HEK293T (cell line): Measurements from ENCODE around the gene GNA15.

Experiments
- CTCF ChIA-PET: fragments of 350-600 bp; formaldehyde crosslinking; extraction: SDS; loops from one replicate; lab custom pipeline; 2021; ENCODE audit warnings: antibody characterized with exemption, inconsistent platforms; lab: Yijun Ruan, JAX
- POLR2A ChIA-PET: fragments of 350-600 bp; formaldehyde crosslinking; extraction: SDS; loops from one replicate; lab custom pipeline; 2020; ENCODE audit warnings: antibody characterized with exemption, inconsistent platforms; lab: Yijun Ruan, JAX
- DNase-seq: peaks from one replicate; pipeline ENCODE4 v3.0.0; 2012; ENCODE audit warnings: mixed read lengths; ENCODE audit errors: extremely low spot score
- ARNT ChIP-seq: fragments of 450-650 bp; IDR thresholded peaks from 2 replicates; pipeline ENCODE4 v1.6.1; 2017; ENCODE audit warnings: mild to moderate bottlenecking
- BHLHE40 ChIP-seq: fragments of 450-650 bp; IDR thresholded peaks from 2 replicates; pipeline ENCODE4 v1.6.1; 2016; ENCODE audit warnings: mild to moderate bottlenecking, moderate library complexity, borderline replicate concordance
- CTBP1 ChIP-seq: fragments of 450-650 bp; IDR thresholded peaks from 2 replicates; pipeline ENCODE4 v1.6.1; 2016; ENCODE audit warnings: borderline replicate concordance
- ELF4 ChIP-seq: fragments of 450-650 bp; IDR thresholded peaks from 2 replicates; pipeline ENCODE4 v1.6.1; 2017; ENCODE audit warnings: antibody characterized with exemption
- FOXA1 ChIP-seq: fragments of 450-650 bp; IDR thresholded peaks from 2 replicates; pipeline ENCODE4 v1.6.1; 2016; ENCODE audit warnings: mild to moderate bottlenecking
- FOXK2 ChIP-seq: fragments of 450-650 bp; IDR thresholded peaks from 2 replicates; pipeline ENCODE4 v1.6.1; 2016; ENCODE audit warnings: mild to moderate bottlenecking
- FOXM1 ChIP-seq: fragments of 450-650 bp; IDR thresholded peaks from 2 replicates; pipeline ENCODE4 v1.6.1; 2017; ENCODE audit warnings: mild to moderate bottlenecking, borderline replicate concordance
- HDGF ChIP-seq: fragments of 450-650 bp; IDR thresholded peaks from 2 replicates; pipeline ENCODE4 v1.6.1; 2017; ENCODE audit warnings: antibody characterized with exemption, borderline replicate concordance
- L3MBTL2 ChIP-seq: fragments of 450-650 bp; conservative IDR thresholded peaks from 2 replicates; pipeline ENCODE4 v1.6.1; 2016; ENCODE audit warnings: mild to moderate bottlenecking
- LEF1 ChIP-seq: fragments of 450-650 bp; IDR thresholded peaks from 2 replicates; pipeline ENCODE4 v1.6.1; 2017; ENCODE audit warnings: mild to moderate bottlenecking, borderline replicate concordance
- NFRKB ChIP-seq: fragments of 450-650 bp; IDR thresholded peaks from 2 replicates; pipeline ENCODE4 v1.6.1; 2016; ENCODE audit warnings: mild to moderate bottlenecking, moderate library complexity
- SP1 ChIP-seq: fragments of 450-650 bp; IDR thresholded peaks from 2 replicates; pipeline ENCODE4 v1.6.1; 2017
- SUZ12 ChIP-seq: fragments of 450-650 bp; IDR thresholded peaks from 2 replicates; pipeline ENCODE4 v1.6.1; 2016; ENCODE audit warnings: mild to moderate bottlenecking
- TARDBP ChIP-seq: fragments of 450-650 bp; IDR thresholded peaks from 2 replicates; pipeline ENCODE4 v1.6.1; 2016
- ZNF384 ChIP-seq: fragments of 450-650 bp; IDR thresholded peaks from 2 replicates; pipeline ENCODE4 v1.6.1; 2016
- TF ChIP-seq, protein P1 (sequence below): fragments of 450-650 bp; IDR thresholded peaks from 2 replicates; pipeline ENCODE4 v1.6.1; 2016

Gene GNA15

DNA sequence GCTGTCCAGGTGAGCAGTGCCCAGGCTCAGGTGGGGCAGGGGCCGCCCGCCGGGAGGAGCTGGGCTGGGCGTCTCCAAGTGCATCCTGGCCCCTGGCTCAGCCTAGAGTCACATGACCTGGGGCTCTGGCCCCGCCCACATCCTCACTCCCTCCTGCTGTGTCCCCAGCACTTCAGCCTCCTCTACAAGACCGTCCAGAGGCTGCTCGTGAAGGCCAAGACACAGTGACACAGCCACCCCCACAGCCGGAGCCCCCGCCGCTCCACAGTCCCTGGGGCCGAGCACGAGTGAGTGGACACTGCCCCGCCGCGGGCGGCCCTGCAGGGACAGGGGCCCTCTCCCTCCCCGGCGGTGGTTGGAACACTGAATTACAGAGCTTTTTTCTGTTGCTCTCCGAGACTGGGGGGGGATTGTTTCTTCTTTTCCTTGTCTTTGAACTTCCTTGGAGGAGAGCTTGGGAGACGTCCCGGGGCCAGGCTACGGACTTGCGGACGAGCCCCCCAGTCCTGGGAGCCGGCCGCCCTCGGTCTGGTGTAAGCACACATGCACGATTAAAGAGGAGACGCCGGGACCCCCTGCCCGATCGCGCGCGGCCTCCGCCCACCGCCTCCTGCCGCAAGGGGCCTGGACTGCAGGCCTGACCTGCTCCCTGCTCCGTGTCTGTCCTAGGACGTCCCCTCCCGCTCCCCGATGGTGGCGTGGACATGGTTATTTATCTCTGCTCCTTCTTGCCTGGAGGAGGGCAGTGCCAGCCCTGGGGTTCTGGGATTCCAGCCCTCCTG is 71.8 kb downstream of the GNA15 start:
- POLR2A ChIA-PET = no interaction called here
- CTCF ChIA-PET = no interaction called here
- TF ChIP-seq SUZ12 = no peak
- 0 out of 2 replicates have a peak, but pooled peaks have one; percentile 42 for TF ChIP-seq HDGF
- DNase-seq = peak; percentile 52

DNA sequence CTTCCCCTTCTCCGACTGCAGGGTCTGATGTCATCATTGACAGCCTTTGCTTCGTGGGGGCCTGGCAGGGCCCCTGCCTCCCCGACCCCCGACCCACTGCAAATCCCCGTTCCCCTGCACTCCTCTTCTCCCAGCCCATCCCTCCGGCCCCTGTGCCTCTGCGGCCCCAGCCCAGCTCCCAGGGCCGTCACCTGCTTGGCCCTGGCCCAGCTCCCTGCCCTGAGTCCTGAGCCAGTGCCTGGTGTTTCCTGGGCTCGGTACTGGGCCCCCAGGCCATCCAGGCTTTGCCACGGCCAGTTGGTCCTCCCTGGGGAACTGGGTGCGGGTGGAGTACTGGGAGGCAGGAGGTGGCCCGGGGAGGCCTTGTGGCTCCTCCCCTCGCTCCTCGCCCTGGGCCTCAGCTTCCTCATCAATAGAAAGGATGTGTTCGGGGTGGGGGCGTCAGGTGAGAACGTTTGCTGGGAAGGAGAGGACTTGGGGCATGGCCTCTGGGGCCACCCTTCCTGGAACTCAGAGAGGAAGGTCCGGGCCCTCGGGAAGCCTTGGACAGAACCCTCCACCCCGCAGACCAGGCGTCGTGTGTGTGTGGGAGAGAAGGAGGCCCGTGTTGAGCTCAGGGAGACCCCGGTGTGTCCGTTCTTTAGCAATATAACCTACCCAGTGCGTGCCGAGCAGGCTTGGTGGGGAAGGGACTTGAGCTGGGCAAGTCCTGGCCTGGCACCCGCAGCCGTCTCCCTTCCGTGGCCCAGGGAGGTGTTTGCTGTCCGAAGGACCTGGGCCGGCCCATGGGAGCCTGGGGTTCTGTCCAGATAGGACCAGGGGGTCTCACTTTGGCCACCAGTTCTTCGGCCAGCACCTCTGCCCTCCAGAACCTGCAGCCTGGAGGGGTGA is 72.7 kb downstream of the GNA15 start:
- ChIA-PET CTCF (no interaction called here), POLR2A (no interaction called here)
- no peak for DNase-seq
- TF ChIP-seq BHLHE40 = no peak
- TF ChIP-seq, protein P1, sequence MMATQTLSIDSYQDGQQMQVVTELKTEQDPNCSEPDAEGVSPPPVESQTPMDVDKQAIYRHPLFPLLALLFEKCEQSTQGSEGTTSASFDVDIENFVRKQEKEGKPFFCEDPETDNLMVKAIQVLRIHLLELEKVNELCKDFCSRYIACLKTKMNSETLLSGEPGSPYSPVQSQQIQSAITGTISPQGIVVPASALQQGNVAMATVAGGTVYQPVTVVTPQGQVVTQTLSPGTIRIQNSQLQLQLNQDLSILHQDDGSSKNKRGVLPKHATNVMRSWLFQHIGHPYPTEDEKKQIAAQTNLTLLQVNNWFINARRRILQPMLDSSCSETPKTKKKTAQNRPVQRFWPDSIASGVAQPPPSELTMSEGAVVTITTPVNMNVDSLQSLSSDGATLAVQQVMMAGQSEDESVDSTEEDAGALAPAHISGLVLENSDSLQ = no peak
- TF ChIP-seq NFRKB = no peak

DNA sequence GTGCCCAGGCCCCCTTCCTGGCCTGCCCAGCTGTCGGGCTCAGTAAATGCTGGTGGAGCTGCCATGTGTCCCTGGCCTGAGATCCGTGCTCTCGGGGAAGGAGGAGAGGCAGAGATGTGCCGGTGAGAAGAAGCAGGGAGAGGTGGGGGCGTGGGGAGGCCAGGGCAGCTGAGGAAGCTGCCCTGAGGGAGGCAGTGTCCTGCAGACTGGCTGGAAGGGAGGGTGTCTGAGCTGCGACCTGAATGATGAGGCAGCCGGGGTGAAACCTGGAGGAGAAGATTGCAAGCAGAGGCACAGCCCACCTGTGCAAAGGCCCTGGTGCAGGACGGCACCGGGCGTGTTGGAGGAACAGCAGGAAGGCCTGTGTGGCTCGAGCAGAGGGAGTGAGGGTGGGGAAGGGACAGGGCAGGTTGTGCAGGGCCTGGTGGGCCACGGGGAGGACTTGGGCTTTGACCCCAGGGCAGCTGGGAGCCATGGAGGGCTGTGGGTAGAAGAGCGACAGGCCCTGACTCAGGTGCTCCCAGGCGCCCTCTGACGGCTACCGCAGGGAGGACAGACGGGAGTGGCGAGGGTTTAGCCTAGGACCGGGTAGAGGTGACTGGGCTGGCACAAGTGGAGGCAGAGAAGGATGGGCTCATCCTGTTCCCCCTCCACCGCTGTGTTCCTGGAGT is 74.6 kb downstream of the GNA15 start:
- TF ChIP-seq, protein P1 = peak; percentile 74
- TF ChIP-seq CTBP1 = no peak
- POLR2A ChIA-PET = interaction anchor here (1.1 kb wide), 1 partner anchor 24 kb away, joined by 4 read pairs; the partner anchor contains the start of gene NCLN
- peak; percentile 76 for DNase-seq
- CTCF ChIA-PET = no interaction called here

DNA sequence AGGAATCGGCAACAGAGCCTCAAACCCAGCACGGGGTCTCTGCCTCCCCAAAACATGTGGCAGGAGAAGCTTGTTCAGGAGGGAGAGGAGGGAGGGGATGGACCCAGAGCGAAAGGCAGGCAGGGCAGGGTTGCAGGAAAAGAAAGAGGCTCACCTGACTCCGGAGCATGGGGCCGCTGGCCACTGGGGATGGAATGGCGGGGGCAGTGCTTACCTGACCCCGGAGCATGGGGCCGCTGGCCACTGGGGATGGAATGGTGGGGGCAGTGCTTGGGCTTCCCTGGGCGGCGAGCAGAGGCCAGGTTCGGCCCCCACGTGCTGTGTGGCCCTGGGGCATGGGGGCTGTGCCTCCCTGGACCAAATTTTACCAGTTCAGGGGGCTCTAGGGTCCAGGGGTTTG is 75.4 kb downstream of the GNA15 start:
- no peak for DNase-seq
- ChIA-PET CTCF (interaction anchor here (0.7 kb wide), 1 partner anchor 180 kb away, joined by 3 read pairs; no protein-coding TSS in a partner anchor), POLR2A (interaction anchor here (1.1 kb wide), 1 partner anchor 25 kb away, joined by 4 read pairs; the partner anchor contains the start of gene NCLN)
- TF ChIP-seq ELF4 = no peak
- no peak for TF ChIP-seq BHLHE40
- no peak for TF ChIP-seq ZNF384
- no peak for TF ChIP-seq FOXM1
- TF ChIP-seq LEF1 = no peak
- no peak for TF ChIP-seq CTBP1
- TF ChIP-seq TARDBP = no peak
- TF ChIP-seq NFRKB = no peak
- no peak for TF ChIP-seq HDGF
- TF ChIP-seq L3MBTL2 = no peak
- no peak for TF ChIP-seq SUZ12
- no peak for TF ChIP-seq ARNT
- TF ChIP-seq FOXA1 = no peak

DNA sequence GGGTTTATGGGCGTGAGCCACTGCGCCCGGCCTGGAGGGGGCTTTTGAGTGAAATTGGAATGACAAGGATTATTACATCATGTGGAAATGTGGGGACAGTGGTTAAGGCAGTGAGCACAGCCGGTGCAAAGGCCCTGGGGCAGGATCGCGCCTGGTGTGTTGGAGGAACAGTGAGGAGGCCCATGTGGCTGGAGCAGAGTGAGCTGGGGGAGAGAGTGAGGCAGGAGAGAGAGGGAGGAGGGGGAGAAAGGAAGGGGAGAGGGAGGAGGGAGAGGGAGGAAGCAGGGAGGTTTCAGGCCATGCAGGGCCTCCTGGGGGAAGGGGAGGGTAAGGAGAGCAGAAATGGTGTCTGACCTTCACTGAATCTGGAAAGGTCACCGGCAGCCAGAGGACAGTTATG is 77.3 kb downstream of the GNA15 start:
- DNase-seq = no peak
- TF ChIP-seq TARDBP (no peak), ELF4 (no peak), FOXK2 (no peak), CTBP1 (no peak), LEF1 (no peak), SUZ12 (no peak), SP1 (no peak), BHLHE40 (no peak), HDGF (no peak), NFRKB (no peak), FOXA1 (no peak), ARNT (no peak), ZNF384 (no peak), L3MBTL2 (no peak), FOXM1 (no peak)
- TF ChIP-seq, protein P1 = no peak
- ChIA-PET CTCF (no interaction called here), POLR2A (no interaction called here)
